ENCODE results near the gene WDR93.

WDR93 gene

DNA sequence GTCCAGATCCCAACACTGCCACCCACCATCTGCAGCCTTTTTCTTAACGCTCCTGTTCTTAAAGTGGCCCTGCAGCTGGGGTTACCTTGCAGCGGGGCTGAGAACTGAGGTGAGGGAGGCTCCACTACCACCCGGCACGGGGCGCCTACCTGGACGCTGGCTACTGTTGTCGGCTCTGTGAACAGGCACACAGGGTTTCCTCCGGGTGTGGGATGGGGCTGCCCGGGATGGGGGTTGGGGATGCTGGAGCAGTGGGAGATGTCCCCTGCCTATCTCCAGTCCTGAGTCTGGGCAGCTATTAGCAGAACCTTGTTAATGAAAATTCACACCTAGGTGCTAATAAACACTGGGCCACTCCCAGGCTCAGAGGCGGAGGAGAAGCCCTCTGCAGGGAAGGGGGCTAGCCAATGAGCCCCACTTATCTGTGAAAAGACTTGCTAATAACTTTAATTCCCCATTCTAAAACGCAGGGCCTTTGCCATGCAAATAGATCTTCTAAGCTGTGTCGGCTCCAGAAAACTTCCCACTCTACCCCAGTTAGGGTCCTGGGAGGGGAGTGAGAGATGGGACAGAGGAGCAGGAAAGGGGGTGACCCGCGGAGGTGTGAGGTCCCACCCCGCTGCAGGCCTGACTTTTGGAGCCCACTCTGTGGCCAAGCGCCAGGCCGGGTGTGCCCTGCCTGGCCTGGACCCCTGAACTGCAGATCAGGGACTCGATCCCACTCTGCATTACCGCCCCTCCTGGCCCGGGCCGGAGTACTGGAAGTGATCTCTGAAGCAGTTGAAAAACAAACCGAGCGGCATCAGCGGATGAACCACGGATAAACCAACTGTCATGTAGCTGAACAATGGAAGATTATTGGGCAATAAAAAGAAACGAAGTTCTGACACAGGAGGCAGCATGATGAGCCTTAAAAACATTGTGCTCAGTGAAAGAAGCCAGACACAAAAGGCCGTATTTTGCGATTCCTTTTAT is 57.4 kb downstream of the WDR93 start:
- no peak overlapping the region for H3K4me3 ChIP-seq (ENCODE audit: low read length)
- no peak overlapping the region for H3K9ac ChIP-seq (ENCODE audit: low read length)
- peaks cover 6% of the 10 kb centered on the region for H3K27me3 ChIP-seq (ENCODE audit: control insufficient read depth, insufficient read depth, low read length)
- no peaks in the 10 kb centered on the region for H3K36me3 ChIP-seq (ENCODE audit: control insufficient read depth, insufficient read depth, low read length)
- peaks cover 4% of the 10 kb centered on the region for H3K4me1 ChIP-seq (ENCODE audit: control insufficient read depth, insufficient read depth, low read length)
- peak overlapping the region; percentile 51 for H3K27ac ChIP-seq (ENCODE audit: low read depth, low read length)

GRCh38 chr15:89749054-89749453 is 58.4 kb downstream of the WDR93 start:
- Histone ChIP-seq H3K9ac (ENCODE audit: low read length) (no peak overlapping the region), H3K4me3 (ENCODE audit: low read length) (no peak overlapping the region), H3K27ac (ENCODE audit: low read depth, low read length) (no peak overlapping the region), H3K4me1 (ENCODE audit: control insufficient read depth, insufficient read depth, low read length) (peaks cover 4% of the 10 kb centered on the region), H3K27me3 (ENCODE audit: control insufficient read depth, insufficient read depth, low read length) (peaks cover 6% of the 10 kb centered on the region), H3K36me3 (ENCODE audit: control insufficient read depth, insufficient read depth, low read length) (no peaks in the 10 kb centered on the region)

DNA sequence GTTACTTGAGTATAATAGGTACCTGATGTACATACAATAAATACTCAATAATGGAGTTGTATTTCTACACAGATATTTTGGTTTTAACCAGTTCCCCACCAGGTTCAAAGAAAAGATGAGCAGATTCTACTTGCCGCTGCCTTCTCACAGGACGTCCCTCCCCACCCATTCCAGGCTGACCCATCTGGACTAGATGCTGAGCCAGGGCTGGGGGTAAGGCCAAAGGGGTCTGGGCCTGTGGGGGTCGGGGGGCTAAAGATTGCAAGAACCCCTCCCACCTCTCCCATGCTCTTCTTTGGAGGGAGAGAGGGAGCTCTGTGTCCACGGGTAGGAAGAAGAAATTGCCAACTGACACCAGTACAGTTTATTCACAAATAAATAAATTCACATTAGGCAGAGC is 58.9 kb downstream of the WDR93 start:
- peaks cover 4% of the 10 kb centered on the region for H3K4me1 ChIP-seq (ENCODE audit: control insufficient read depth, insufficient read depth, low read length)
- H3K27me3 ChIP-seq (ENCODE audit: control insufficient read depth, insufficient read depth, low read length): peaks cover 6% of the 10 kb centered on the region
- no peak overlapping the region for H3K9ac ChIP-seq (ENCODE audit: low read length)
- H3K4me3 ChIP-seq (ENCODE audit: low read length): peak overlapping the region; percentile 78
- no peaks in the 10 kb centered on the region for H3K36me3 ChIP-seq (ENCODE audit: control insufficient read depth, insufficient read depth, low read length)
- H3K27ac ChIP-seq (ENCODE audit: low read depth, low read length): no peak overlapping the region

DNA sequence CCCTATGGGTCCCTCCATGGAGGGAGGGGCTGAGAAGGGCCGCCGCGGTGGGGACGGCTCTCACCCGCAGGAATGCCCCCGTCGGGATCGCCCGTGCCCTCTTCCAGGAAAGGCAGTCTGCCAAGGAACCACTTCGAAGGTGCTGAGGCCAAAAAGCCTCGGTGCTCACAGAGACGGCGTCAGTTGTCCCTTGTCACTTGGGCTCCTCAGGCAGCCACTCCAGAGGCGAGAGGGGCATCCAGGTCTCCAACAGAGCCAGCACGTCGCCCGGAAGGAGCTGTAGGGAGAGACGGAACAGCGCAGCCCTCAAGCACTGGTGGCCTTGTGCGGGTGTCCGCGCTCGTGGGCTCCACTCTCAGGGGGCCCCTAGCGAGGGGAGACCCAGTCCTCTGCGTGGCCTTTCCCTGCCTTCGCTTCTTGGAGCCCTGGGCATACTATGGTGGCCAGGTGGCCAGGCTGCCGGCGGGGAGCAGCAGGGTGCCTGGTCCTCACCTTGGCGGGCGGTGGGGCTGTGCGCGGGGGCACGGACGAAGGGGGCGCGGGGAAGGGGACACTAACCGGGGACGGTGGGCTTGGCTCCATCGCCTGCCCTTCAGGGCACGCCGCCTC is 59.4 kb downstream of the WDR93 start:
- Histone ChIP-seq H3K36me3 (ENCODE audit: control insufficient read depth, insufficient read depth, low read length) (no peaks in the 10 kb centered on the region), H3K9ac (ENCODE audit: low read length) (peak overlapping the region; percentile 62), H3K4me3 (ENCODE audit: low read length) (peak overlapping the region; percentile 78), H3K27me3 (ENCODE audit: control insufficient read depth, insufficient read depth, low read length) (peaks cover 6% of the 10 kb centered on the region), H3K4me1 (ENCODE audit: control insufficient read depth, insufficient read depth, low read length) (peaks cover 4% of the 10 kb centered on the region), H3K27ac (ENCODE audit: low read depth, low read length) (peak overlapping the region; percentile 64)

GRCh38 chr15:89750560-89751542 is 60.2 kb downstream of the WDR93 start, which contains the start of gene MESP1:
Gene MESP1 (minus strand): TSS chr15:89751249. CDS start chr15:89751231, 18 bp downstream.
- Histone ChIP-seq H3K9ac (ENCODE audit: low read length) (peak within 1 kb of the TSS; percentile 62), H3K4me1 (ENCODE audit: control insufficient read depth, insufficient read depth, low read length) (peaks cover 4% of the 10 kb centered on the region), H3K27ac (ENCODE audit: low read depth, low read length) (peak within 1 kb of the TSS; percentile 64), H3K27me3 (ENCODE audit: control insufficient read depth, insufficient read depth, low read length) (peaks cover 5% of the 10 kb centered on the region), H3K36me3 (ENCODE audit: control insufficient read depth, insufficient read depth, low read length) (no peaks in the 10 kb centered on the region), H3K4me3 (ENCODE audit: low read length) (peak within 1 kb of the TSS; percentile 78)

- H3K27ac ChIP-seq (ENCODE audit: low read depth, low read length): no peak overlapping the region
- H3K27me3 ChIP-seq (ENCODE audit: control insufficient read depth, insufficient read depth, low read length): peaks cover 3% of the 10 kb centered on the region
- no peaks in the 10 kb centered on the region for H3K36me3 ChIP-seq (ENCODE audit: control insufficient read depth, insufficient read depth, low read length)
- peaks cover 4% of the 10 kb centered on the region for H3K4me1 ChIP-seq (ENCODE audit: control insufficient read depth, insufficient read depth, low read length)
- no peak overlapping the region for H3K9ac ChIP-seq (ENCODE audit: low read length)
- no peak overlapping the region for H3K4me3 ChIP-seq (ENCODE audit: low read length)
Observed at GRCh38 chr15:89751748-89752147, 61.1 kb downstream of the WDR93 start.

- Histone ChIP-seq H3K9ac (ENCODE audit: low read length) (no peak overlapping the region), H3K27ac (ENCODE audit: low read depth, low read length) (no peak overlapping the region), H3K4me1 (ENCODE audit: control insufficient read depth, insufficient read depth, low read length) (peaks cover 4% of the 10 kb centered on the region), H3K4me3 (ENCODE audit: low read length) (no peak overlapping the region), H3K36me3 (ENCODE audit: control insufficient read depth, insufficient read depth, low read length) (no peaks in the 10 kb centered on the region), H3K27me3 (ENCODE audit: control insufficient read depth, insufficient read depth, low read length) (peaks cover 3% of the 10 kb centered on the region)
Observed at GRCh38 chr15:89753855-89754254, 63.2 kb downstream of the WDR93 start.

DNA sequence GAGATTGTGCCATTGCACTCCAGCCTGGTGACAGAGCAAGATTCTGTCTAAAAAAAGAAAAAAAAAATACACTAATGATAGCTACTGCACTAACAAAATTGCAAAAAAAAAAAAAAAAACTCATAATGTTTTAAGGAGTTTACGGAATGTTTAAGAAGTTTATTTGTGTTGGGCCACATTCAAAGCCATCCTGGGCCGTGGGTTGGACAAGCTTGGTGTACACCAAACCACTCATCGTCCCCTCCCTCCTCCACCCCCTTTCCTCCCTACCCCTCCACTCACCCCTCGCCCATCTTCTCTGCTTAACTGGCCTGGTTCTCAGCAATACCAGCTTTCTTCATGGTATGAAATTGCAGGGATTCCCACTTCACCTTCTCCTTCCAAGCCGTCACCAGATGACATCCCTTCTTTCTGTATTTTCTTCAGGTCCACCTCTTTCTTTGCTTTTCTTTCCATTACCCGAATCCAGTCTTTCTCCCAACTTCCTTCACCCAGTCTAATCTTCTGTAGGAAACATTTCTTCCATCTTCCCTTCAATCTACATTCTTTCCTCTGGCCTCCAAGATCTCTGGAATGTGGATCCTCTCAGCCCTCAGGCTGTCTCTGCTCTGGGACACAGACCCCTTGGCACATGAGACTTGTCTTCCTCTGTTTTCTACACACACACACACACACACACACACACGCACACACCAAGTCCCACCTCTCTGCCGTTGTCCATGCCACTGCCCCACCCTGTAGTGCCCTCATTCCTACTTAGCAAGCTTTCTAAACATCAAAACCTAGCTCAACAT is 63.9 kb downstream of the WDR93 start:
- Histone ChIP-seq H3K9ac (ENCODE audit: low read length) (no peak overlapping the region), H3K4me3 (ENCODE audit: low read length) (no peak overlapping the region), H3K27ac (ENCODE audit: low read depth, low read length) (no peak overlapping the region), H3K4me1 (ENCODE audit: control insufficient read depth, insufficient read depth, low read length) (peaks cover 4% of the 10 kb centered on the region), H3K27me3 (ENCODE audit: control insufficient read depth, insufficient read depth, low read length) (peaks cover 3% of the 10 kb centered on the region), H3K36me3 (ENCODE audit: control insufficient read depth, insufficient read depth, low read length) (no peaks in the 10 kb centered on the region)

- H3K4me1 ChIP-seq (ENCODE audit: control insufficient read depth, insufficient read depth, low read length): no peaks in the 10 kb centered on the region
- no peak overlapping the region for H3K27ac ChIP-seq (ENCODE audit: low read depth, low read length)
- no peak overlapping the region for H3K9ac ChIP-seq (ENCODE audit: low read length)
- no peaks in the 10 kb centered on the region for H3K27me3 ChIP-seq (ENCODE audit: control insufficient read depth, insufficient read depth, low read length)
- no peak overlapping the region for H3K4me3 ChIP-seq (ENCODE audit: low read length)
- H3K36me3 ChIP-seq (ENCODE audit: control insufficient read depth, insufficient read depth, low read length): no peaks in the 10 kb centered on the region
Observed at GRCh38 chr15:89755701-89756100, 65.1 kb downstream of the WDR93 start.

DNA sequence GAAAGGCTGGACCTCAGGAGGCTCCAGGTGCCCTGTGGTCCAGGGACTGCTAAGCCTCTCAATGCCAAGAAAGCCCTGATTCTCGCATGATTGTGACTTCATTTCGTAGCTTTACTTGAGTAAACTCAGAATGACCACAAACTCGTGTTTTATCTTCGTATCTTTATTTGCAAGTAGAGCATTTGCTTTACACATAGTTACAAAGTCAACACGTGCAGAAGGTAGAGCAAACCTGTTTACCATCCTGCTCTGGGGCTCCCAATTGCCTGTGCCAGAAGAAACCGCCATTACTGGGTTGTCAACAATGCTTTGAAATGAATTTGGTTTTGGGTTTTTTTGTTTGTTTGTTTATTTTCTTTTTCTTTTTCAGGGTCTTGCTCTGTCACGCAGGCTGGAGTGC is 66.3 kb downstream of the WDR93 start:
- H3K27me3 ChIP-seq (ENCODE audit: control insufficient read depth, insufficient read depth, low read length): no peaks in the 10 kb centered on the region
- H3K4me1 ChIP-seq (ENCODE audit: control insufficient read depth, insufficient read depth, low read length): peaks cover 3% of the 10 kb centered on the region
- no peak overlapping the region for H3K9ac ChIP-seq (ENCODE audit: low read length)
- H3K4me3 ChIP-seq (ENCODE audit: low read length): no peak overlapping the region
- no peaks in the 10 kb centered on the region for H3K36me3 ChIP-seq (ENCODE audit: control insufficient read depth, insufficient read depth, low read length)
- no peak overlapping the region for H3K27ac ChIP-seq (ENCODE audit: low read depth, low read length)

DNA sequence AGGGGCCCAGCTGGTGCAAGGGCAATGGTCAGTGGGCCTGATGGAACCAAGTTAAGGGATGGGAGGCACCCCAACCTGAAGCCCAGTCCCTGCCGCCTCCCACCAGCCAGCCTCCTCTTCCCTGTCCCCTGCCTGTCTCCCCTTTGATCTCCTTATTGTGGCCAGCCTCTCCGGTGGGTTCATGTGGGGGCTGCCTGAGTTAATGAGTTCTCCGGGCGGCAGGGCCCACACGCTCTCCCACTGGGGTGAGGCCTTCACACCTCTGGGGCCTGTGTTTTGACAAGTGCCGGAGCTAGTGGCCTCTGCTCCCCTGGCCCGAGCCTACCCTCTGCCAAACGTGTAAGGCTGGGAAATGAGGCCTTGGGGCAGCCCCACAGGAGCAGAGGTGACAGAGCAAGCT is 67.7 kb downstream of the WDR93 start:
- no peak overlapping the region for H3K27ac ChIP-seq (ENCODE audit: low read depth, low read length)
- H3K27me3 ChIP-seq (ENCODE audit: control insufficient read depth, insufficient read depth, low read length): no peaks in the 10 kb centered on the region
- no peak overlapping the region for H3K9ac ChIP-seq (ENCODE audit: low read length)
- no peaks in the 10 kb centered on the region for H3K36me3 ChIP-seq (ENCODE audit: control insufficient read depth, insufficient read depth, low read length)
- no peak overlapping the region for H3K4me3 ChIP-seq (ENCODE audit: low read length)
- peaks cover 3% of the 10 kb centered on the region for H3K4me1 ChIP-seq (ENCODE audit: control insufficient read depth, insufficient read depth, low read length)

Measured in rectal smooth muscle tissue (tissue), 1 donor.